Bronchial epithelial cell (primary cell): ENCODE data around the gene EXOSC6. TPM values are rescaled to one million over a fixed set of nuclear protein-coding genes. Genes with fewer than 3 reads are reported as not detected.
"Not testable (repeated sequence)": the region's sequence is repeated elsewhere in the genome, so short reads cannot be mapped to it uniquely, and the experiment has no call there.

Source experiments
- DNase-seq: peaks from one replicate; pipeline ENCODE4 v3.0.0-alpha.2; 2010; ENCODE audit warnings: low read depth
- FAIRE-seq: peaks from 2 replicates; lab custom pipeline; 2011; peaks lifted over from hg19 to GRCh38; lab: Jason Lieb, UNC
- H3K27me3 ChIP-seq: 2 replicates; pipeline ENCODE4 v1.5.1; 2011; ENCODE audit warnings: low read length; ENCODE audit not compliant: control insufficient read depth, insufficient read depth
- H3K36me3 ChIP-seq: 2 replicates; pipeline ENCODE4 v1.5.1; 2011; ENCODE audit warnings: low read length; ENCODE audit not compliant: control insufficient read depth, insufficient read depth
- H3K4me3 ChIP-seq: 2 replicates; pipeline ENCODE4 v1.5.1; 2011; ENCODE audit warnings: mild to moderate bottlenecking, low read depth, low read length, control low read depth
- total RNA-seq: library from RNA; depleted of rRNA; stranded (reverse); fragments of >200 nt; gene quantifications from 2 replicates; pipeline ENCODE4 v1.2.1, GENCODE V29; 2014

The EXOSC6 gene
- total RNA-seq, 1 donor from 2014 or later = 31.3 TPM

DNA sequence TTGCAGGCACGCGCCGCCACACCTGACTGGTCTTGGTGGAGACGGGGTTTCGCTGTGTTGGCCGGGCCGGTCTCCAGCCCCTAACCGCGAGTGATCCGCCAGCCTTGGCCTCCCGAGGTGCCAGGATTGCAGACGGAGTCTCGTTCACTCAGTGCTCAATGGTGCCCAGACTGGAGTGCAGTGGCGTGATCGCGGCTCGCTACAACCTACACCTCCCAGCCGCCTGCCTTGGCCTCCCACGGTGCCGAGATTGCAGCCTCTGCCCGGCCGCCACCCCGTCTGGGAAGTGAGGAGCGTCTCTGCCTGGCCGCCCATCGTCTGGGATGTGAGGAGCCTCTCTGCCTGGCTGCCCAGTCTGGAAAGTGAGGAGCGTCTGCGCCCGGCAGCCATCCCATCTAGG is 47.7 kb downstream of the EXOSC6 start:
- DNase-seq, H3K27me3 ChIP-seq, FAIRE-seq, H3K36me3 ChIP-seq, H3K4me3 ChIP-seq: not testable (repeated sequence)

DNA sequence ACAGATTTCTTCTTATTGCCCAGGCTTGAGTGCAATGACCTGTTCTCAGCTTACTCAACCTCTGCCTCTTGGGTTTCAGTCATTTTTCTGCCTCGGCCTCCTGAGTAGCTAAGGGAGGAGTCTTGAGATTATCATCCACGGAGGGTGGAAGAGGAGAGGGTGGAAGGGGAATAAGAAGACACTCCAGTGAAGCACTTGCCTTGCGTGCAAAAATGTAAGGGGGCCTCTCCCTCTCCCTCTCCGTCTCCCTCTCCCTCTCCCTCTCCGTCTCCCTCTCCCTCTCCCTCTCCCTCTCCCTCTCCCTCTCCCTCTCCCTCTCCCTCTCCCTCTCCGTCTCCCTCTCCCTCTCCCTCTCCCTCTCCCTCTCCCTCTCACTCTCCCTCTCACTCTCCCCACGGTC is 48.2 kb downstream of the EXOSC6 start:
- DNase-seq = peak; percentile 16
- H3K4me3 ChIP-seq, FAIRE-seq, H3K36me3 ChIP-seq, H3K27me3 ChIP-seq: not testable (repeated sequence)

- H3K27me3 ChIP-seq, H3K4me3 ChIP-seq, H3K36me3 ChIP-seq, DNase-seq, FAIRE-seq: not testable (repeated sequence)
Measured at GRCh38 chr16:70200063-70200462, 51.7 kb downstream of the EXOSC6 start.

DNA sequence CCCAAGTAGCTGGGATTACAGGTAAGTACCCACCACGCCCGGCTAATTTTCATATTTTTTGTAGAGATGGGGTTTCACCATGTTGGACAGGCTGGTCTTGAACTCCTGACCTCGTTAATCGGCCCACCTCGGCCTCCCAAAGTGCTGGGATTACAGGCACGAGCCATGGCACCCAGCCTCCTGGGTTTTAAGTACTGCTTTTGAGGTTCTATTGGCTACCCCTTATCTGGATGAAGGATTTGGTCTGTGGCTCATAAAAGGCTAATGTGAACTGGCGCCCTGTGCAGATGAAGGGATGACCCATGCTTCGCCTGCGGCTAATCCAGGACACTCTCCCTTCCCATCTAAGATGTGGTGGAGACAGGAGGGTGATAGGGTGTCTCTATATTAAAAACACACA is 52.6 kb downstream of the EXOSC6 start:
- FAIRE-seq, H3K36me3 ChIP-seq, DNase-seq, H3K27me3 ChIP-seq, H3K4me3 ChIP-seq: not testable (repeated sequence)

DNA sequence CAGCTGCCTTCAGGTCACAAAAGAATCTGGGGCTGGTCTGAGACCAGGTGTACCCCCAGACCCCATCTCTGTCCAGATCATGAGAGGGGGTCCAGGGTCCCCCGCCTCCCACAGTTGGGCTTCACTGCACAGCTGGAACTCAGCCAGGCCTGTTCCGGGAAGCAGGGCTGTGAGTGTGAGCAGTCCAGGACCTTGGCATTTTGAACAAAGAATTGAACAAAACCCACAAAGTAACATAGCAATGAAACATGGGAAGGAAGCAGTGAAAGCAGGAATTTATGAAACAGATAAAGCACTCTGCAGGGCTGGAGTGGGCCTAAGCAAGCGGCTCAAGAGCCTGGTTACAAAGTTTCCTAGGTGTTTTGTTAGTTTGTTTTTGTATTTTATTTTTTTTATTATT is 53.1 kb downstream of the EXOSC6 start:
- not testable (repeated sequence) for FAIRE-seq, H3K27me3 ChIP-seq, H3K4me3 ChIP-seq, H3K36me3 ChIP-seq, DNase-seq

DNA sequence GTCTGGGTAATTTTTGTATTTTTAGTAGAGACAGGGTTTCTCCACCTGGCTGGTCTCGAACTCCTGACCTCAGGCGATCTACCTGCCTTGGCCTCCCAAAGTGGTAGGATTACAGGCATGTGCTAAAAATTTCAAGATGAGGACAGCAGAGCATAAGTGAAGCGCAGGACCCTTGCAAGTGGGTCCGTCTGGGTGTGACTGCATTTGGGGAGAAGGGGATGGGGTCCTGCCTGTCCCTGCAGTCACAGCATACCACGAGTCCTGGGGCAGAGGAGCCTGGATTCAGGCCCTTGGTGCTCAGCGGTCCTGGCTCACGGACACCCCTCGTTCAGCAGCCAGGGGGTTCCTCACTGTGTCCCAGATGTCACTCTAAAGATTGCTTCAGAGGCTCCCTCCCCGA is 53.5 kb downstream of the EXOSC6 start:
- not testable (repeated sequence) for DNase-seq, H3K36me3 ChIP-seq, H3K27me3 ChIP-seq, H3K4me3 ChIP-seq, FAIRE-seq

GRCh38 chr16:70197611-70198010 is 54.1 kb downstream of the EXOSC6 start:
- H3K27me3 ChIP-seq, DNase-seq: not testable (repeated sequence)

More at GRCh38 chr16:70197611-70198010, 54.1 kb downstream of the EXOSC6 start:
- H3K4me3 ChIP-seq, H3K36me3 ChIP-seq, FAIRE-seq: not testable (repeated sequence)

Other genes with a start within 250 kb of the EXOSC6 start
- gene PDPR, start 137.6 kb downstream of the EXOSC6 start, total RNA-seq = 4.1 and 8.4 TPM in 2 replicates
- 0.13 TPM in 1 of 2 replicates, not detected in the other for gene CLEC18C, start 78.2 kb downstream of the EXOSC6 start, total RNA-seq
- 338 and 446 TPM in 2 replicates for gene AARS1, start 37.6 kb upstream of the EXOSC6 start, total RNA-seq
- 31.6 and 41.3 TPM in 2 replicates for gene DDX19B, start 47.2 kb upstream of the EXOSC6 start, total RNA-seq
- gene DDX19A, start 95.0 kb upstream of the EXOSC6 start, total RNA-seq = 21.3 and 27.9 TPM in 2 replicates
- gene ST3GAL2, start 187.2 kb upstream of the EXOSC6 start, total RNA-seq = 2.6 and 3.2 TPM in 2 replicates
- 13.2 and 16.1 TPM in 2 replicates for gene FCSK, start 202.7 kb upstream of the EXOSC6 start, total RNA-seq